GM13977 (cell line): ENCODE data around the gene ARHGEF10L.

ENCODE experiments used
- DNase-seq: peaks from one replicate; pipeline ENCODE4 v3.0.0; 2012; ENCODE audit warnings: low spot score
- CTCF ChIP-seq: IDR thresholded peaks from 2 replicates; pipeline ENCODE4 v1.5.1; 2012; ENCODE audit warnings: mild to moderate bottlenecking, control low read depth; ENCODE audit not compliant: insufficient read depth; ENCODE audit errors: extremely low read depth, missing control alignments
- in situ Hi-C: fragments of 300-500 bp; cut with MboI; formaldehyde crosslinking; loops from one replicate; pipeline ENCODE4 v1.12.0; 2022; ENCODE audit warnings: low sequenced_read_pairs, low pct_unique_long_range_greater_than_20kb, mixed read lengths, inconsistent platforms; ENCODE audit not compliant: unreplicated experiment

The ARHGEF10L gene

GRCh38 chr1:17663646-17664045 lies 124.1 kb downstream of the ARHGEF10L start:
- no peak for DNase-seq
- in situ Hi-C loops: no loop called here
- no peak for TF ChIP-seq CTCF

DNA sequence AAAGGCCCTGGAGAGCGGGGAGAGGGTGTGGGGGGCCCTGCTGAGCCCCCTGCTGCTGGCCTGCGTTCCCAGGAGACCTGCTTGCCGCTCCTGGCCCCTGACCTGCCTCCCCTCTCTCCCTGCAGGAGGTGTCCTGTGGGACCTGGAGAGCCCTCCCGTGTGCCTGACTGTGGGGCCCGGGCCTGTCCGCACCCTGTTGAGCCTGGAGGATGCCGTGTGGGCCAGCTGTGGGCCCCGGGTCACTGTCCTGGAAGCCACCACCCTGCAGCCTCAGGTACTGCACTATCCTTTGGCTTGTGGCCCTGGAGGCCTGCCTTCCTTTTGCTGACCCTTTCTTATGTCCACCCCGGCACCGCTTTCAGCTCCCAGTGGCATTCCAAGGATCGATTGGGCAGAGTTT lies 124.8 kb downstream of the ARHGEF10L start:
- in situ Hi-C loops: no loop called here
- no peak for TF ChIP-seq CTCF
- DNase-seq: no peak

DNA sequence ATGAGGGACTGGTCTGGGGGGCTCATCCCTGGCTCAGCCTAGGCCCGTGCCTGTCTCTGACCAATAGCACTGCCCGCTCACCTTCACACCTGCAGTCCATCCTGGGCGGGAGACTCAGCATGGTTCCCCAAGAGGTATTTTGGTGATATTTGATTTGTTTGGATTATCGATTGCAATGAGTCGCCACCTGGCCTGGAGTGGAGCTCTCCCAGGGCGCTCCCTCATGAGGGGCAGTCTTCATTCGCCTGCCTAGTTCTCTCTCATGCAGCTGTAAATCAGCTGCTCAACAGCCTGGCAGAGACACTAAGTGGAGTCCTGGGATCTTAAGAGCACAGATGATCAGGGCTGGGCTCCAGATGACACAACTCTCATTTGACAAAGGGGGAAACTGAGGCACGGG lies 125.6 kb downstream of the ARHGEF10L start:
- in situ Hi-C loops: no loop called here
- TF ChIP-seq CTCF: no peak
- no peak for DNase-seq

- no peak for DNase-seq
- in situ Hi-C loops: no loop called here
These were observed 126.6 kb downstream of the ARHGEF10L start for GRCh38 chr1:17665950-17666720.

GRCh38 chr1:17667641-17668040 lies 128.1 kb downstream of the ARHGEF10L start:
- in situ Hi-C loops: no loop called here

More at GRCh38 chr1:17665950-17666720, 126.6 kb downstream of the ARHGEF10L start:
- no peak for TF ChIP-seq CTCF

DNA sequence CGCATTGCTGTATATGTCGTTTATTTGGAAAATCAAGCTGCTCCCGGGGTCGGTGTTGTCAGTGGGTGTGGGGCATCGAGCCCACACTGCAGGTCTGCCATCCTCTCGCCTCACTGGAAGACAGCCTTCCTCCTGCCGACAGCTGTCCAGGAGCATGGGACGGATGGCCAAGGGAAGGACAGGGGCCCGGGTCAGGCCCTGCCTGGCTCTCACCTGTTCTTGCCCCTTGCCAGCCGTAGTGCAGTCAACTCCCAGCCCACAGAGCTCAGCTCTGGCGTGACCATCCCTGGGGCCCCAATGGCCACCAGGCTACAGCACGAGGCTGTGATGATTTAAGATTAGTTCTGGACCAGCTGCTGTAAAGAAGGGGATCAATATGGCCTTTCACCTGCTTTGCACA lies 128.7 kb downstream of the ARHGEF10L start:
- in situ Hi-C loops: no loop called here
- no peak for DNase-seq
- TF ChIP-seq CTCF: no peak

More at GRCh38 chr1:17667641-17668040, 128.1 kb downstream of the ARHGEF10L start:
- DNase-seq: no peak
- no peak for TF ChIP-seq CTCF
